NCI-H2107 treated with DMSO at 0.1 percent for 48 hours (cell line): ENCODE data around the gene TNK2.

Experiments
- DNase-seq: peaks from one replicate; lab custom pipeline; 2025; ENCODE audit not compliant: unreplicated experiment; lab: John Stamatoyannopoulos, UW

TNK2 gene

GRCh38 chr3:195886181-195887141 is 21.9 kb downstream of the TNK2 start:
- DNase-seq: no peak

GRCh38 chr3:195885036-195885891 is 23.1 kb downstream of the TNK2 start:
- no peak for DNase-seq

DNA sequence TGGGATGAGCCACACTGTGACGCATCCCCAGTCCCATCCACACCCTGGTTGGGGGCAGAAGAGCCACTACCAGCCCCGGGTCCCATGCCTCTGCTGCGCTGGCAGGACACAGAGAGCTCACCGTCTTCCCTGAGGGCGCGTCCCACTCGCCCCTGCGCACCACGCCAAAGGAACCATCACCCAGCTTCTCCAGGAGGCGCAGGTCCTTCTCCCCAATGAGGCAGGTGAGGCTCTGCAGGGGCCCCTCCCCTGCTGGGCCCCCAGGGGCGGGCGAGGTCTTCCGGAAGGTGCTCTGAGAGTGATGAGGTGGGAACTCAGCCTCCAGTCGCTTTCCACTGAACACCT is 23.7 kb downstream of the TNK2 start:
- DNase-seq: no peak

DNA sequence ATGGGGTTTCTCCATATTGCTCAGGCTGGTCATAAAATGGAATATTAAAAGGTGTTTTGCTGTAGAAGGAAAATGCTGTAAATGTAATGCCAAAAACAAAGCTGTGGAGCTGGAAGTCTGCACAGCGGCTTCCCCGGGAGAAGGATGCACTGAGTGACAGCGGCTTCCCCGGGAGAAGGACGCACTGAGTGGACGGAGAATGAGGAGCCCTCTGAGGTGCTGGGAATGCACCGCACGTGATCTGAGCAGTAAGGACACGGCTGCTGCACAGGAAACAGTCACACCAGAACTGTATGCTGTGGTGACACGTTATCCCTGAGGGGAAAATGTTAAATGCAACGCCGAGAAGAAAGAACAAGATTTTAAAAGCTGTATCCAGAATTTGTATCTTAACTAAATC is 24.6 kb downstream of the TNK2 start:
- DNase-seq: no peak

- no peak for DNase-seq
Observed at GRCh38 chr3:195883160-195883559, 25.2 kb downstream of the TNK2 start.

GRCh38 chr3:195882002-195882441 is 26.3 kb downstream of the TNK2 start:
- DNase-seq: no peak

DNA sequence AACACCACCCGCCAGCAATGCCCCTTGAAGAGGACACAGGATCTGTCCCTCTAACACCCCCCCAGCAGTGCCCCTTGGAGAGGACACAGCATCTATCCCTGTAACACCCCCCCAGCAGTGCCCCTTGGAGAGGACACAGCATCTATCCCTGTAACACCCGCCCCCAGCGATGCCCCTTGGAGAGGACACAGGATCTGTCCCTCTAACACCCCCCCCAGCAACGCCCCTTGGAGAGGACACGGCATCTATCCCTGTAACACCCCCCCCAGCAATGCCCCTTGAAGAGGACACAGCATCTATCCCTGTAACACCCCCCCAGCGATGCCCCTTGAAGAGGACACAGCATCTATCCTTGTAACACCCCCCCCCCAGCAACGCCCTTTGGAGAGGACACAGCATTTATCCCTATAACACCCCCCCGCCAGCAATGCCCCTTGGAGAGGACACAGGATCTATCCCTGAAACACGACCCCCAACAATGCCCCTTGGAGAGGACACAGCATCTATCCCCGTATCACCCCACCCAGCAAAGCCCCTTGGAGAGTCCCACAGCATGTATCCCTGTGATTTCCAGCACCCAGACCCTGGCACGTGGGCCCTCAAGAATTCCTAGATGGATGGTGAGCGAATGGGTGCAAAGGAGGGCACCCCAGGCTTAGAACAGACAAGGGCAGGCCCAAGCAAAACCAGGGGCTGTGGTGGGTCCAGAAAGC is 26.9 kb downstream of the TNK2 start:
- DNase-seq: no peak

DNA sequence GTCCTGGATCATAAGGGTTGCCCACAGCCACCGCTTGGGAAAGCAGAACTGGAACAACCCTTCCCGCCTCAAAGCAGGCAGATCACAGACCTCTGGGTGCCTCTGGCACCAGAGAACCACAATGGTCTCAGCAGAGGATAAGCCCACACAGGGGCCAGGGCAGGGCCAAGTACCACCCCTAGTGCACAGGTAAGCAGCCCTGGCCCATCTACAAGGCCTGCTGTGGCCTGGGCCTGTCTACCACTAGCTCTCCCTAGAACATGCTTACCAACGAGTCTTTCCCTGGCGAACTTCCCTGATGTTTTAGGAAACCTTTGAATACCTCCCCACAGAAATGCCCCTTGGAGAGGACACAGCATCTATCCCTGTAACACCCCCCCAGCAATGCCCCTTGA is 28.3 kb downstream of the TNK2 start:
- no peak for DNase-seq

- no peak for DNase-seq
Observed at GRCh38 chr3:195879416-195880036, 28.8 kb downstream of the TNK2 start.

DNA sequence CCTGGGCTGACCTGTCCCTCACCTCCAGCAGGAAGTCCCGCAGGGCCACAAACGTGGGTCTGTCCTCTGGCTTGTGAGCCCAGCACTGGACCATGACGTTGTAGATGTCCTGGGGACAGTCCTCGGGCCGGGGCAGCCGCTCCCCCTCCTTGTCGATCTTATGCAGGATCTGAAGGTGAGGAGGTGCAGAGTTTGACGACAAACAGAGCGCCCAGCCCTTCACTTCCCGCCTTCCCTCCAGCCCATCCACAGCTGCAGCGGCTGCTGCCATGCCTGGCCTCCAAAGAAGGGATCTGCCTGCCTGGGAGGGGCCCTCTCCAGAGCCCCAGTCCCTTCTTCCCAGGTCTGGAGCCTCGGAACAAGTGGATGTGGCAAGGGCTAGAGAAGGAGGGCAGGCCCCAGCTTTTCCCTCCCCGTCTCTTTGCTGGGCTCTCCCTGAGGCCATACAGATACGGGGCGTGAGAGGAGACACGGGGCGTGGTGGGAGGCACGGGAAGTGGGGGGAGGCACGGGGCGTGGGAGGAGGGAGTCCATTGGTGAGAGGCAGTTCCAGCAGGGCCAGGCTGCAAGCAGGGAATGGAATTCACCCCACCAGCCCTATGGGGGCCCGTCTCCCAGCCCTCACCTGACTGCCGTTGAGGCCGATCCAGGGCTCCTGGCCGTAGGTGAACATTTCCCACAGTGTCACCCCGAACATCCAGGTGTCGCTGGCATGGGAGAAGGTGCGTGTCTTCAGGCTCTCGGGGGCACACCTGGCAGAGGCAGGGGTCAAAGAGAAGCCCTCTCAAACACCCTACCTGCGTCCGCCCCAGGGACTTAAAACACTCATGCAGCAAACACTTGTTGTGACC is 29.7 kb downstream of the TNK2 start:
- no peak for DNase-seq

- DNase-seq: no peak
Observed at GRCh38 chr3:195877767-195878423, 30.5 kb downstream of the TNK2 start.

DNA sequence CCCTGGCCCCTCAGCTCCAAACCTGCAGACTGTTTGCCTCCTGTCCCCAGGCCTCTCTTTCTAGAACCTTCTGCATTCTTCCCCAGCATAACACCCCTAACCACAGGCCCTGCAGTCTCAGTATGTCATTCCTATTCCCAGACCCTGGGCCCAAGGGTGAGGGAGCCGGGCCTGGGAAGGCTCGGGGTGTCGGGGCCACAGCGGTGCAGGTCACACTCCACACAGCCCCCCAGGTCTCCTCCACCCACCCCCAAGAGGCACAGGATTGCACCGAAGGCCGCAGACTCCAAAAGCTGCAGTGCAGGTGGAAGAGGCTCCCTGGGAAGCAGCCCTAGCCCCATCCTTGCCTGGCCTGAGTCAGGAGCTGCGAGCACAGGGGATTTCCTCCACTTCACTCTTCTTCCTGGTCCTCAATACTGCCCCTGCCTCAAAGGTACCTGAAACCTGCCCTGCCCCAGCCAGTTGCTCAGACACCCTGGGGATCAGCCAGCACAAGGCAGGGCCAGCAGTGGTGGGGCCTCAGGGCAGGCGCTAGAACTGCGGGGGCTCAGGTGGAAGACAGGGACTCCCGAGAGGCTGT is 31.1 kb downstream of the TNK2 start:
- no peak for DNase-seq

DNA sequence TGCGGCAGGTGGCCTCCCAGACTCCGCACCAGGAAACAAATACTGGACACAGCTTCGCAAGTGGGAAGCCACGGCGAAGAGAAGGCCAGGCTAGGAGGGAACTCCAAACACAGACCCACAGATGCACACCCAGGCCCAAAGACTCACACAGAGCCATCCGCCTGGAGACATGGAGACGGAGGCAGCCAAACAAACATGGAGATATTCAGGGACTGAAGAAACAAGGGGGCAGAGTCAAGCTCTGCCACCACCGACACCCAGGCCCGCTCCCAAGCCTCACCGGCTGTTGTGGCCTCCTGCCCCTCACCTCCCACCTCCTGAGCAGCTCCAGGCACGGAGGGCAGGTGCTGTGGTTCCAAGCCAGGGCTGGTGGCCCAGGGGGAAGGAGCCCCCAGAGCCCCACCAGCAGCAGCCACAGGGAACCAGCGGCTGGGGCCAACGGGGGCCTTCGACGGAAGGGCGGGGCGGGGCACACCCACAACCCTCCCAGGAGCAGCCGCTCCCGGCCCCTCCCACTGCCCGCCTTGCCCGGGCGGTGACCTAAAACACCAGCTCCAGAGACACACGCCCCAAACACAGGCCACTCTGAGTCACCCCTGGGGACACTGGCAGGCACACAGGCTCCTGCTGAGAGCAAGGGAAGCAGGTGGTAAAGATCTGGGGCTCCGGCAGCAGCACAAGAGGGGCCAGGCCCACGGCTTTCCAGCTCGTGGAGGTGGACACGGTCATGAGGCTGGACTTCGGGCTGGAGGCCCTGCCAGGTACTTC is 31.9 kb downstream of the TNK2 start:
- no peak for DNase-seq

DNA sequence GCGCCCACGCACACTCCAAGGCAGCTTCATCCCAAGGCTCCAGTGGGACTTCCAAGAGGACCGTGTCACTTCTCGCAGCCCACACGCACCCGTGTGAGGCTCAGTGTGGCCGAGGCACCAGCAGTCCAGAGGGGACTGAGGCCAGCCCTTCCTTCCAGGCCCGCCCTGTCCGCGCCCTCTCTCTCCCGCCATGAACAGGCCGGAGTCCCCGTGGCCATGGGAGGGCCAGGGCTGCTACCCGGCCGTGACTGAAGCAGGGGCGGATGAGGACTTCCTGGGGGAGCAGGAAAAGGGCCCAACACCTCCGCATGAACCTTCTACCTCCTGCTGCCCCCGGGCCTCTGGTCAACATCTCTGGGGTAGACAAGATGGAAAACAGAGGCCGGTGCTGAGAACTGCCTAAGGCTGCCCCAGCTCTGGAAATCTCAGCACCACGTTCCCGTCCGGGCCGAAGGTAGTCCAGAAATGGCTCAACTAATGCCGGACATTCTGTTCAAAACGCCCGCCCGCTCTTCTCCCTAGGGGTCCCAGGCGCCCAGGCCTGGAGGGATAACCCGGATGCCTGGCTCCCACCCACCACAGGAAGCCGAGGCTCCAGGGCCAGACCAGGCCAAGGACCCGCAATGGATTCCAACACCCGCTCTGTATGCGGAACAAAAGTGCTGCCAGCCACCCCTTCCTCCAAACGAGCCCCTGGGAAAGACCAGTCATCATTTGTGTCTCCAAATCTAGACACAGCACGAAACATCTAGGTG is 32.7 kb downstream of the TNK2 start:
- DNase-seq: no peak

GRCh38 chr3:195873971-195874370 is 34.4 kb downstream of the TNK2 start:
- no peak for DNase-seq

- DNase-seq: no peak
Observed at GRCh38 chr3:195873281-195873887, 35.0 kb downstream of the TNK2 start.

DNA sequence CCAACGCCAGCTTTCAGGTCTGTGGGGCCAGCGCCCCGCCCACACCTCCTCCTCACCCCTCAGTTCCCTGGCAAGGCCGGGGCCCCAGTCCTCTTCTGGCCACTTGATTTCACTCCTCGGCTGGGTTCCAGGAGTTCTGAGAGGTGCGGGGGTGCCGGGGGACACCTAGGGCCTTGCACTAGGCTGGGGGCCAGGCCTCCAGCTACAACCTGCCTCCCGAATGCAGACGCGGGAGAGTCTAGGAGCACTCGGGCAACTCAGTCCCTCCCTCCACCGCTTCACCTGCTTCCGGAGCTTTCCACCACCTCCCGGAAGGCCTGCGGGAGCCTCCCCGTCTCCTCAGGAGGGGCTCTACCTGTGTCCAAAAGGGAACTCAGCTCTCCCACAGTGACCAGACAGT is 35.6 kb downstream of the TNK2 start:
- DNase-seq: no peak
